ENCODE measurements around the gene TRMT6.

The TRMT6 gene

DNA sequence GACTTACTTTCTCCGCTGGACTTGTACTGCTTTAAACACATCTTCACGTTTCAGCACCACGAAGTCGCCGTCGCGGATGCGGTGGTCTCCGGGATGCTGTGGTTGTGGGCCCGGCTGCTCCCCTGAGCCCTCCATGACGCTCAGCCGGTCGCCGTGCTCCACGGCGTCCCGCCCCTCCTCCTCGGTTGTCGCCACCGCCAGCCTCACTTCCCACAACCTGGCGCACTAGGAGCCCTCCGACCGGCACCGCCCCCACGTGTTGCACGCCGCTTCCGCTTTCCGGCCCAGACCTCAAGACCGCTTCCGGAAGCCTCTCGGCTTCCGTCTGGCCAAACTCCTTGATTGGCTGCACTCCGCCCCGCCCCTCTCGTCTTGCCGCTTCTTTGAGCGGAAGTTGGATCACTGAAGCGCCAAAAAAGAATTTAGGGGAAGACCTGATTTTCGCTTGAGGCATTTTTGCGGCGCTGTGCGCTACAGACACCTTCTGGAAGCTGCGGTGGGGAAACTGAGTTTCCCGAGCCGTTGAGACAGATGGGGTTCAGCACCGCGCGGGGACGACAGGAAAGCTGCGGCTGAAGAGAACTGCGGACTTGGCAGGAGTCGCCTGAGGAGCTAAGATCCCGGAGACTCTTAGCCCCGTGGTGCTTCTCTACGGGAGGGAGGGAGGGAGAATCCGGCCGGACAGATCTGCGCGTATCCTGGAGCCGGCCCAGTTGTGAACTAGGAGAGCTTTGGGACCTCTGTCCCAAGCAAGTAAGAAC is at the start of gene TRMT6, which contains the start of gene MCM8:
TRMT6 (minus strand) TSS at position 263 of the 761 bp plus-strand sequence; CDS start at position 135, 128 bp downstream.
MCM8 (plus strand) TSS at position 382 of the 761 bp plus-strand sequence. CDS start 1,364 bp downstream, outside the sequence.
- peak; percentile 92 for DNase-seq (ENCODE audit: low read depth)

DNA sequence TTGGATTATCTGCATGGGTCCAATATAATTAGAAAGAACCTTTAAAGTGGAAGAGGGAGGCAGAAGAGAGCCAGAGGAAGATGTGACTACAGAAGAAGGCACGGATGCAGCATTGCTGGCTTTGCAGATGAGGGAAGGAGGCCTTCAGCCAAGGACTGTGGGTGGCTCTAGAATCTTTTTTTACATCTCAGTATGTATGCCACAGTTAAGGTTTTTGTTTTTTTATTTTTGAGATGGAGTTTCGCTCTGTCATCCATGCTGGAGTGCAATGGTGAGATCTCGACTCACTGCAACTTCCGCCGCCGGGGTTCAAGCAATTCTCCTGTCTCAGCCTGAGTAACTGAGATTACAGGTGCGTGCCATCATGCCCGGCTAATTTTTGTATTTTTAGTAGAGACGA is 49.5 kb upstream of the TRMT6 start:
- DNase-seq (ENCODE audit: low read depth): no peak

- DNase-seq (ENCODE audit: low read depth): peak; percentile 14
These were observed 46.4 kb upstream of the TRMT6 start for GRCh38 chr20:5996765-5997164.

GRCh38 chr20:5991623-5992441 is 41.5 kb upstream of the TRMT6 start:
- no peak for DNase-seq (ENCODE audit: low read depth)

- DNase-seq (ENCODE audit: low read depth): no peak
These were observed 40.6 kb upstream of the TRMT6 start for GRCh38 chr20:5990946-5991345.

GRCh38 chr20:5989539-5989938 is 39.2 kb upstream of the TRMT6 start:
- DNase-seq (ENCODE audit: low read depth): no peak

GRCh38 chr20:5987383-5987782 is 37.0 kb upstream of the TRMT6 start:
- DNase-seq (ENCODE audit: low read depth): no peak

DNA sequence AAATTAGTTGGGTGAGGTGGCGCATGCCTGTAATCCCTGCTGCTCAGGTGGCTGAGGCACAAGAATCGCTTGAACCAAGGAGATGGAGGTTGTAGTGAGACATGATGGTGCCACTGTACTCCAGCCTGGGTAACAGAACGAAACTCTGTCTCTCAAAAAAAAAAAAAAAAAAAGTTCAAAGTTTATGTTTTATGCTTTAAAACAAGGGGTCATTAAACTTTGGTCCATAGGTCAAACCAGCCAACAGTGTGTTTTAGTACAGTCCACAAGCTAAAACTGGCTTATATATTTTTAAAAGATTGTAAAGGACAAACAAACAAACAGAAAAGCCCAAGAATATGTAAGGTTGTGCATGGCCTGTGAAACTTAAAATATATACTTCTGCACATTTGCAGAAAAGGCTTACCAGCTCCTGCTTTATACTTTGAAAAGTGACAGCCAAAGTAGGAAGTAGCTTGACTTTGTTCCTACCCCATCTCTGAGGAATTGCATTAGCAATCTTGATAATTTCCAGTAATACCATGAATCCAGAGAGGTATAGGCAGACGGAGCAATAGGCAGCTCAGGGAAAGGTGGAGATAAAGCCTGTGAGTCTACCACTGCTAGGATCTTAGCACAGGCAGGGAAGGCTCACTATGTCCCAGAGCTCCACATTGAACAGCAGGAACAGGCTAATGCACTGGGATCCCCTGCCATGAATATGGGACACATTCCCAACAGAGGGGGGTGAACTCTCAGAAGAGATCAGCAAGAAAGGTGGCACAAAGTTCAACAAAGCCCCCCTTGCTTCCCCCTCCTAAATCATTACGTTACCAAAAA is 30.6 kb upstream of the TRMT6 start:
- no peak for DNase-seq (ENCODE audit: low read depth)

DNA sequence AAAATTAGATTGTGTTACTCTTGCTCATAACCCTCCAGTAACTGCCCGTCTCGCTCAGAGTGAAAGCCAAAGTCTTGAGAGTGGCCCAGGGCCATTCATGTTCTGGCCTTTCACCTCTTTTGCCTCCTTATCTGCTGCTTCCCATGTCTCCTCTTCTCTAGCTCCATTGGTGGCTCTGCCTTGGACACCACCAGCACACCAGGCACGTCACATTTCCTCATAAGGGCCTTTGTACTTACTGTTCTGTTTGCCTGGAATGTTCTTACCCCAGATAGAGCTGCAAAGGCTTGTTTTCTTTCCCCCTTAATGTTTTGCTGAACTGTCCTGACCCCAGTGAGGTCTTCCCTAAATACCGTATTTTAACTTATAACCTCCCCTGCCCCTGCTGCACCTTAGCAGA is 29.5 kb upstream of the TRMT6 start:
- no peak for DNase-seq (ENCODE audit: low read depth)

DNA sequence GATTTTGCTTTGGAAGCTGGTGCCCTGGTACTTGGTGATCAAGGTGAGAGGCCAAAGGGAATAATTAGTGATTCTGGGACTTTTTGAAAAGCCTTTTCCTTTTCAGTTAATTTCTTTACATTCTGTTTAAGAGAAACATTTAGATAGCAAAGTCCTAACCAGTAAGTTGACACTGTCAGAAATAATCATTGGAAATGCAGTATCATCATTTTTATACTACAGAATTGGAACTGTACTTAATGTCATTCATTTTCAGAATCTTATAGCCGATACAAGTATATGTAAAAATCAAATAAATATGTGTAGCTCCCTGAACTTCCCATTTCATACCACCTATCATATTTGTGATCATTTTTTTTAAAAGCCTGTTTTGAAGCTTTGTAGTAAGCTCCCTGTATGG is 27.6 kb upstream of the TRMT6 start:
- no peak for DNase-seq (ENCODE audit: low read depth)

DNA sequence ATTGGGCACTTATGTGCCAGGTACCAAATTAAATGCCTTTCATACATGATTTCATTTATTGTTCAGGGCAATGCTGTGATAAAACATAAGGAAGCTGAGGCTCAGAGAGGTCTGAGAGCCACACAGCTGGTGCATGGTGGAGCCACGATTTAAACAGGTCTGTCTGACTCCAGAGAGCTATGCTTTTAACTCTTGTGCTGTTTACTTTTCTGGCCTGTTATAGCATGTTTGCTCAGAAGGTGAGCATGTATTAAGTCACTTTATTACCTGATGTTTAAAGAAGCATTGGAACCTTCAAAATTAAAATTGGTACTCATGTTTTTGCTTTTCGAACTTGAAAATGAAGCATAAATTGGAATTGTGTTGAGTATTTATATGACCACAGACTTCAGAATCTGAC is 26.9 kb upstream of the TRMT6 start:
- no peak for DNase-seq (ENCODE audit: low read depth)

GRCh38 chr20:5975778-5976177 is 25.4 kb upstream of the TRMT6 start:
- DNase-seq (ENCODE audit: low read depth): no peak

DNA sequence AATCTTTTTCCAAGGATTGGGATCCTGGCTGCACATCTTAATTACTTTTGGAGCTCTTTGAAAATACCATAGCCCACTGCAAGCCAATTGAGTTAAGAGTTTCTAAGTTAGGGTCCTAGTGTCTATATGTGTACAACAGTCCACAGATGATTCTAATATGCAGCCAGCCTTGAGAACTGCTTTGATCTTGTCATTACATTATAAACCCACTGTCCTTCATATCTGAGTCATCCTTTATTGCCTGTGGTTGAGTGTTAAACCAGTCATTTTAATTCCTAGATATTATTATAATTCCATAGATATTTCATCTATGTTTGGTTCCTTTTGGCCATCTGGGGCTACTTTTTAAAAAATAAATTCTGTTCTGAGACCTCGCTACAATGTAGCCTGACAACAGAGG is 24.2 kb upstream of the TRMT6 start:
- no peak for DNase-seq (ENCODE audit: low read depth)

- DNase-seq (ENCODE audit: low read depth): no peak
These were observed 23.6 kb upstream of the TRMT6 start for GRCh38 chr20:5973971-5974370.

- DNase-seq (ENCODE audit: low read depth): no peak
These were observed 22.8 kb upstream of the TRMT6 start for GRCh38 chr20:5973172-5973571.

DNA sequence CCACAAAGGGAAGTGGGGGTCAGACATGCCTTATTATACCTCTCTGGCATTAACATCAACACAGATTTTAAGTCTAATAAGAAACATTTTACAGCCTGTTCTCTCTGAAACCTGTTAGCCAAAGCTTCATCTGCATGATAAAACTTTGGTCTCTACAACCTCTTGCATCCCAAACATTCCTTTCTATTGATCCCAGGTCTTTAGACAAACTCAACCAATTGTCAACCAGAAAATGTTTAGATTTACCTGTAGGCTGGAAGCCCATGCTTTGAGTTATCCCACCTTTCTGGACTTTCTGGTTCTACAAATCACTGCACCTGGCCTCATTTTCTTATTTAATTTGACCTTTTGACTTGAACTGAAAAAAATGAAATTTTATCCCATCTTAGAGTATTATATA is 20.9 kb upstream of the TRMT6 start:
- DNase-seq (ENCODE audit: low read depth): no peak

DNA sequence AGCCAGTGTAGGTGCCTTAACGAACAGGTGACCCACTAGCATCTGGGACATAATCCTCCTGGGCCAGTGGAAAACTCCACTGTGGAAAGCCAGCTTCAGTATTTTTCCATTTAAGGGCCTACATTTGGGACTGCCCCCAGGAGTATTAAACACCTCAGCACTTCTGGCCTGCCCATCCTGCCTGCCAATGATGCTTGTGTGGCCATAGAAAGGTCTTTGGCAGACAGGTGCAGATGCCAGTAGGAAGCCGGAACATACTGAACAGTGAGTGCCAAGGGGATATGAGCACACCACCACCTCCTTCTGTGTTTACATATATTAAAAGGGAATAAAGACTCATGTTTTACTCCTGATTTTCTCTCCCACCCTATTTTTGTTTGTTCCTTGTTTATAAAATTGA is 20.0 kb upstream of the TRMT6 start:
- no peak for DNase-seq (ENCODE audit: low read depth)

- DNase-seq (ENCODE audit: low read depth): no peak
These were observed 19.6 kb upstream of the TRMT6 start for GRCh38 chr20:5969940-5970339.

GRCh38 chr20:5969348-5969935 is 19.1 kb upstream of the TRMT6 start:
- no peak for DNase-seq (ENCODE audit: low read depth)

GRCh38 chr20:5968462-5968861 is 18.1 kb upstream of the TRMT6 start:
- DNase-seq (ENCODE audit: low read depth): no peak

DNA sequence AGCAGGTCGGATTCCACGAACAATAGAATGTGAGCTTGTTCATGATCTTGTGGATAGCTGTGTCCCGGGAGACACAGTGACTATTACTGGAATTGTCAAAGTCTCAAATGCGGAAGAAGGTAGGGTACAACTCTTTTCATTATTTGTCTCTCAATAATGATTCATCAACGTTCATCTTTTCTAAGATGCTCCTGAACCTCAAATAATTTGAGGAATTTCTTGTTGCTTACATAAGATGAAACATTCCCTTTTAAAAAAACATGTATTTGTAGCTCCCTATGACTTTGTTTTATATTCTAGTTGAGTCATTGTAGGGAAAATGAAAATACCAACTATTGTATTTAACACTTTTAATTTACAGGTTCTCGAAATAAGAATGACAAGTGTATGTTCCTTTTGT is 17.1 kb upstream of the TRMT6 start:
- no peak for DNase-seq (ENCODE audit: low read depth)

GRCh38 chr20:5949943-5950270 is 426 bp downstream of the TRMT6 start:
- DNase-seq (ENCODE audit: low read depth): no peak
